Upper lobe of left lung (tissue), 4 donors: ENCODE results near the gene NFKBIB.

Experiments used
- CTCF ChIP-seq, 6 experiments: fragments of 450-650 bp in 4 of 6; fragments of 200-600 bp in 2 of 6; sonication (generic) in 2 of 6; IDR thresholded peaks; one replicate each; pipeline ENCODE4 v1.5.1; 2016 to 2019; ENCODE audit warnings: antibody characterized with exemption in 6 of 6
- POLR2A ChIP-seq, 4 donors: fragments of 450-650 bp; IDR thresholded peaks; one replicate each; pipeline ENCODE4 v1.5.1; 2016 to 2017; ENCODE audit warnings: antibody characterized with exemption in 4 of 4, mild to moderate bottlenecking in 2 of 4
- POLR2AphosphoS5 ChIP-seq, 2 donors: sonication (generic); formaldehyde crosslinking; IDR thresholded peaks; one replicate each; pipeline ENCODE4 v1.5.1; 2017; ENCODE audit warnings: antibody characterized with exemption in 2 of 2

DNA sequence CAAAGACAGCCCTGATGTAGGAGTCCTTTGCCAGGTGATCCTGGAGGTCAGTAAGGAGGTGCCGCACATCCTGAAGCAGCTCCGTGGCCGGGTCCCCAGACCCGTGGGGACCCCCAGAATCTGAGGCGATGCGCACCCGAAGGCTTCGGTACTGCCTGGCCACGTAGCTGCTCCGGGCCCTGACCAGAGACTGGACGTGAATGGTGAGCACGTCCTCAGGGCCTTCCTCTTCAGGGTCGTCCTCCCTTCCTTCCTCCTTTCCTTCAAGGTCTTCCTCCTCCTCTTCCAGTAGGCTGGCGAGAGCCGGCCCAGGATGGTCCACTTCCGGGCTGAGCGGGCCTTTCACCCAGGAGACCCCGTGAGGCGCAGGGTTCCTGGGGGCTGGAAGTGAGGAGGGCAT, 29.2 kb upstream of the NFKBIB start:
- TF ChIP-seq POLR2A (IDR thresholded peaks at IDR 0.05) (no peak), CTCF (IDR thresholded peaks at IDR 0.05) (no peak), POLR2AphosphoS5 (IDR thresholded peaks at IDR 0.05) (no peak)
